HepG2 (cell line): ENCODE measurements around the gene VAMP8. TPM values are rescaled to one million over a fixed set of nuclear protein-coding genes. Genes with fewer than 3 reads are reported as not detected.

ENCODE experiments used
- FOXO4 ChIP-seq: sonication (generic); formaldehyde crosslinking; conservative IDR thresholded peaks from 2 replicates; pipeline ENCODE4 v1.8.1; 2023; ENCODE audit warnings: missing genetic modification reagents
- GLI4 ChIP-seq: sonication (generic); formaldehyde crosslinking; IDR thresholded peaks from 2 replicates; pipeline ENCODE4 v1.5.1; 2020; ENCODE audit warnings: missing genetic modification reagents, mild to moderate bottlenecking, moderate library complexity, borderline replicate concordance
- HDAC6 ChIP-seq: fragments of 200-600 bp; sonication (generic); IDR thresholded peaks from 2 replicates; pipeline ENCODE4 v1.7.0; 2017; ENCODE audit warnings: mild to moderate bottlenecking, antibody characterized with exemption, low read length, low read depth
- PPARG ChIP-seq: conservative IDR thresholded peaks from 2 replicates; pipeline ENCODE4 v1.6.1; 2016; ENCODE audit warnings: missing biosample characterization, missing genetic modification reagents
- PRDM10 ChIP-seq: sonication (generic); formaldehyde crosslinking; IDR thresholded peaks from 2 replicates; pipeline ENCODE4 v1.4.0; 2020; ENCODE audit warnings: low read depth, missing genetic modification reagents
- RFXAP ChIP-seq: sonication (generic); formaldehyde crosslinking; IDR thresholded peaks from 2 replicates; pipeline ENCODE4 v1.4.0; 2020; ENCODE audit warnings: missing genetic modification reagents, borderline replicate concordance
- TAF1 ChIP-seq: sonication (generic); formaldehyde crosslinking; IDR thresholded peaks from 2 replicates; pipeline ENCODE4 v1.4.0; 2020; ENCODE audit warnings: missing genetic modification reagents
- TCF7 ChIP-seq: sonication (generic); IDR thresholded peaks from 2 replicates; pipeline ENCODE4 v1.6.1; 2016; ENCODE audit warnings: antibody characterized with exemption, low read depth
- ZBTB38 ChIP-seq: sonication (generic); formaldehyde crosslinking; IDR thresholded peaks from 2 replicates; pipeline ENCODE4 v1.5.1; 2020; ENCODE audit warnings: mild to moderate bottlenecking, missing genetic modification reagents
- ZNF10 ChIP-seq: sonication (generic); formaldehyde crosslinking; IDR thresholded peaks from 2 replicates; pipeline ENCODE4 v1.4.0; 2020; ENCODE audit warnings: mild to moderate bottlenecking, low read depth, missing genetic modification reagents, borderline replicate concordance
- ZNF276 ChIP-seq: sonication (generic); formaldehyde crosslinking; IDR thresholded peaks from 2 replicates; pipeline ENCODE4 v1.4.0; 2020; ENCODE audit warnings: mild to moderate bottlenecking, low read depth, missing genetic modification reagents
- ZNF616 ChIP-seq: sonication (generic); formaldehyde crosslinking; IDR thresholded peaks from 2 replicates; pipeline ENCODE4 v1.5.0; 2020; ENCODE audit warnings: low read depth, mild to moderate bottlenecking, missing genetic modification reagents
- ZNF746 ChIP-seq: sonication (generic); formaldehyde crosslinking; IDR thresholded peaks from 2 replicates; pipeline ENCODE4 v1.8.0; 2022; ENCODE audit warnings: mild to moderate bottlenecking, missing genetic modification reagents
- ZNF770 ChIP-seq: sonication (generic); formaldehyde crosslinking; IDR thresholded peaks from 2 replicates; pipeline ENCODE4 v1.5.0; 2020; ENCODE audit warnings: mild to moderate bottlenecking, missing genetic modification reagents
- polyA plus RNA-seq, 8 experiments: library from polyadenylated mRNA; depleted of rRNA in 3 of 8; stranded (reverse) in 7 of 8; unstranded in 1 of 8; fragments of >200 nt; fragmentation: Illumina TruSeq in 4 of 8; extraction: Trizol in 4 of 8; gene quantifications; 2 replicates each; pipeline versions ENCODE4 v1.2.1 to v1.2.3, GENCODE V29; 2011 to 2016; ENCODE audit warnings: low read depth in 4 of 8, missing spikeins in 1 of 8, mixed read lengths in 1 of 8; ENCODE audit not compliant: insufficient read depth in 1 of 8
- total RNA-seq, 5 experiments: library from RNA; depleted of rRNA; stranded (reverse); fragments of >200 nt; fragmentation: Illumina TruSeq; extraction: Trizol; gene quantifications; 2 replicates each; pipeline ENCODE4 v1.2.3, GENCODE V29; 2016; ENCODE audit warnings: low read depth in 1 of 5
- TF ChIP-seq, protein P1 (sequence below): sonication (generic); formaldehyde crosslinking; IDR thresholded peaks from 2 replicates; pipeline ENCODE4 v1.5.1; 2020; ENCODE audit warnings: mild to moderate bottlenecking, missing genetic modification reagents, moderate library complexity

VAMP8 gene
- total and polyA plus RNA-seq, 2 of the 13 experiments (the other 11 are each of a cell fraction or from before 2014, with no cell fraction given): 83.3 to 157 TPM

DNA sequence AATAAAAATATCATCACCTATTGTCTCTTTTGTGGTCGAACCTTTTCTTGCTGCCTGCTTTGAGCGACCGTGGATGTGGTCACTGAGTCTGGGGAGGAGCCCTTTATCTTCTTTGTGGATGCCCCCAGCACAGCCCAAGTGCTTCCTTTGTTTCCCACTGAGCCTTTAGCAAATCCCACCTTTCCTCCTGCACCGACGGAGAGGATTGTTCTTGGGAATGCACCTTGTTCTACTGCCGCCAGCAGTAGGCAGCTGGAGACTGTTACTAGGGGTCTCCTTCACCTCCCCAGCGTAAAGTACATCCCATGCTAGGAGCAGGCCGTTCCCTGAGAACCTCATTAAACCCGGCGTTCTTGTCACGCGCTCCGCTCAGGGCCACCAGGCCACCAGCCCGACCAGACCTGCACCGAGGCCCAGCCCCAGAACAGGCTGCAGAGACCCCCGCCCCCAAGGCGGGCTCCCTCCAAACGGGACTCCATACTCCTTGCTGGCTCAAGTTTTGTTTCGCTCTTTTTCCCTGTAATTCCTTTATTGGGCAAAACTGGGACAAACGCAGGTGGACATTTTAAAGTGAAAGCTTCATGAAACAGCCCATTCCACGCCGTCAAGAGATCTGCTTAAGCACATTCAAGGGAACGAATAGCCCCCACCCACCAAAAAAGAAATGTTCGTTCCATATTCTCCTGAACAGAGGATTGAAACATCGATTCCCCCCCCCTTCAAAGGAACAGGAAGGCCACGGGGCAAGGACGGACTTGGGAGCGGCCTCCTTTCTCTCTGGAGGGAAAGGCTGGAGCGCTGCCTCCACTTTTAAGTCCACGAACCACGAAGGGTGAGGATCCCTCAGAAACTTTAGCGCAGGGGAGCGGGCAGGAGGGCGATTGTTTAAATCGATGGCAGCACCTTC lies 39.5 kb upstream of the VAMP8 start (continued):
- TF ChIP-seq ZNF276 (CRISPR knock-in tag): peak; percentile 16; the same call in 1 of the 2 replicates
- no peak for TF ChIP-seq HDAC6
- peak; percentile 64; the same call in 1 of the 2 replicates for TF ChIP-seq RFXAP (CRISPR knock-in tag)
- 0 out of 2 replicates have a peak, but pooled peaks have one; percentile 90 for TF ChIP-seq FOXO4 (CRISPR knock-in tag)
- TF ChIP-seq PPARG (CRISPR knock-in tag): no peak; the same call in 1 of the 2 replicates
- TF ChIP-seq ZNF10 (CRISPR knock-in tag): no peak
- no peak for TF ChIP-seq ZNF746 (CRISPR knock-in tag)
- TF ChIP-seq PRDM10: peak; percentile 81
- 0 out of 2 replicates have a peak, but pooled peaks have one; percentile 52 for TF ChIP-seq ZBTB38
- no peak for TF ChIP-seq TAF1
- TF ChIP-seq ZNF616 (CRISPR knock-in tag): peak; percentile 31; the same call in 1 of the 2 replicates
- peak; percentile 50; the same call in 1 of the 2 replicates for TF ChIP-seq GLI4 (CRISPR knock-in tag)
- TF ChIP-seq, protein P1, sequence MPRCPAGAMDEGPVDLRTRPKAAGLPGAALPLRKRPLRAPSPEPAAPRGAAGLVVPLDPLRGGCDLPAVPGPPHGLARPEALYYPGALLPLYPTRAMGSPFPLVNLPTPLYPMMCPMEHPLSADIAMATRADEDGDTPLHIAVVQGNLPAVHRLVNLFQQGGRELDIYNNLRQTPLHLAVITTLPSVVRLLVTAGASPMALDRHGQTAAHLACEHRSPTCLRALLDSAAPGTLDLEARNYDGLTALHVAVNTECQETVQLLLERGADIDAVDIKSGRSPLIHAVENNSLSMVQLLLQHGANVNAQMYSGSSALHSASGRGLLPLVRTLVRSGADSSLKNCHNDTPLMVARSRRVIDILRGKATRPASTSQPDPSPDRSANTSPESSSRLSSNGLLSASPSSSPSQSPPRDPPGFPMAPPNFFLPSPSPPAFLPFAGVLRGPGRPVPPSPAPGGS (CRISPR knock-in tag): no peak
- peak; percentile 15; the same call in 1 of the 2 replicates for TF ChIP-seq ZNF770 (CRISPR knock-in tag)
- no peak for TF ChIP-seq TCF7
